ENCODE measurements around the gene LIF. TPM values are rescaled to one million over a fixed set of nuclear protein-coding genes. Genes with fewer than 3 reads are reported as not detected.

LIF gene
- total RNA-seq, 1 experiment from 2014 or later, result not detected

DNA sequence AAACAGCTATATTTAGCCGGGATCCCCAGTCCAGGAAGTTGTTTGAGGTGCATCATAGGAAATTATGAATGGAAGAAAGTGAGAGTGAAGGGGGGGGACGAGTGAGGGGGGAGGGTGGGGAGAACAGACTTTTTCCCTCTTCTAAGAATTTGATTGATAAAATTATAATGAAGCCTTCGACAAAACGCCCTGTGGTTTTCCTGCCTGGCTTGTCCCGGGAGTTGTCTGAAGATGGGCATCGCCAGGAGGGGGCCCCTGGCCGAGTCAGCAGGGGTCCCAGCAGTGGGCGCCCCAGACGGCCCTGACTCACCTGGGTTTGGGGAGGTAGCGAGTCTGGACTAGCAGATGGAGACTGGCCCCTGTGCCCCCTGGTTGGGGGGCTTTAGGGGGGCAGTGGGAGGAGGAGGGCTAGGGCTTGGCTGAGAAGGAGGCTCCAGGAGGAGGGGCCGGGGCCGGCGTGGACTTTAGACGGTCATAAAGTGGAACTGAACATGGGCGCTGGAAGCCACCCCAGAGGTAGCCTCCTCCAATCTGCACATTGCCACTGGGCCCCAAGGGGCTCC is 336 bp upstream of the LIF start:
- Histone ChIP-seq H3K4me3 (ENCODE audit: low read length) (no peak overlapping the region), H3K9ac (ENCODE audit: low read length) (no peak overlapping the region), H3K36me3 (ENCODE audit: insufficient read depth, low read length) (no peaks in the 10 kb centered on the region), H2AFZ (ENCODE audit: low read length) (no peak overlapping the region), H4K20me1 (ENCODE audit: insufficient read depth, low read depth, low read length) (no peaks in the 10 kb centered on the region), H3K79me2 (ENCODE audit: low read length) (no peaks in the 10 kb centered on the region), H3K9me3 (ENCODE audit: low read length) (no peaks in the 10 kb centered on the region), H3K4me1 (ENCODE audit: low read length) (no peaks in the 10 kb centered on the region), H3K4me2 (ENCODE audit: low read depth, low read length, poor library complexity, severe bottlenecking) (no peak overlapping the region), H3K9me2 (replicated peaks; ENCODE audit: insufficient read depth, low read length) (no peaks in the 10 kb centered on the region), H3K27ac (ENCODE audit: low read length) (no peak overlapping the region), H3K27me3 (ENCODE audit: low read length) (no peaks in the 10 kb centered on the region)
- no peak for DNase-seq

DNA sequence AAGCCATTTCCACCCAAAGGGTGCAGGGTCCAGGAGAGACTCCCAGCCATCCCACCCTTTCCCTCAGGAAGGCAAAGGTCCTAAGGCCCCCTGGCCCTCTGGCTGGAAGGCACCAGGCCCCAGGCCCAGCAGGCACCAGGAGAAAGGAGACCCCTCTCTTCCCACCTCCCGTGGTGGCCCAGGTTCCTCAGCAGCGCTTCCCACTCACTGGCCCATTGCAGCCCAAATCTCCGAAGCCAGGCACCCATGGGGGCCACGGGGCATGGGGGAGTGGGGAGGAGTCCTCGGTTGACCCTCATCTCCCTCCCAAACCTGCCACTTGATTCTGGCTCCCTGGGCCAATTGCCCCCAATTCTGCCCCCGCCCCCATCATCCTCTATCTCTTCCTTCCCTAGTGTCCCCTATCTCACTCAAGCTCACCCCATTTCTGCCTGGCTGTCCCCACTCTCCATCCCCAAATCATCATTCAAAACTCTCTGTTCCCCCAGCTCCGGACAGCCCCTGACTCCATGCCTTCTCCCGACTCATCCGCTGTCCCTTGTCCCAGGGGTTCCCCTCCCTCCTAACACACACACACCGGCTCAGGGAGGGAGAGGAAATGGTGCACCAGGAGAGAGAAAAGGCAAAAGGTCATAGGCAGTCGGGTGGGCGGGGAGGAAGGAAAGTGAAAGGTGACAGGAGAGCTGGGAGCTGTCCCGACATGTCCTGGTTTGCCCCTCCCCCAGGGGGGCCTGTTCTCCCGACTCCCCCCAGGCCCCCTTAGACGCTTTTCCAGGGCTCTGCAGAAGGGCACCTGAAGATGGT is 1.2 kb downstream of the LIF start:
- Histone ChIP-seq H3K36me3 (ENCODE audit: insufficient read depth, low read length) (no peaks in the 10 kb centered on the region), H3K79me2 (ENCODE audit: low read length) (no peaks in the 10 kb centered on the region), H3K9me2 (replicated peaks; ENCODE audit: insufficient read depth, low read length) (no peaks in the 10 kb centered on the region), H3K4me1 (ENCODE audit: low read length) (peaks cover 2% of the 10 kb centered on the region; the same call in 1 of the 2 replicates), H3K27me3 (ENCODE audit: low read length) (no peaks in the 10 kb centered on the region), H3K9me3 (ENCODE audit: low read length) (no peaks in the 10 kb centered on the region), H3K4me3 (ENCODE audit: low read length) (no peak overlapping the region), H3K9ac (ENCODE audit: low read length) (no peak overlapping the region), H2AFZ (ENCODE audit: low read length) (no peak overlapping the region), H3K4me2 (ENCODE audit: low read depth, low read length, poor library complexity, severe bottlenecking) (no peak overlapping the region), H4K20me1 (ENCODE audit: insufficient read depth, low read depth, low read length) (no peaks in the 10 kb centered on the region), H3K27ac (ENCODE audit: low read length) (no peak overlapping the region)
- no peak for DNase-seq

DNA sequence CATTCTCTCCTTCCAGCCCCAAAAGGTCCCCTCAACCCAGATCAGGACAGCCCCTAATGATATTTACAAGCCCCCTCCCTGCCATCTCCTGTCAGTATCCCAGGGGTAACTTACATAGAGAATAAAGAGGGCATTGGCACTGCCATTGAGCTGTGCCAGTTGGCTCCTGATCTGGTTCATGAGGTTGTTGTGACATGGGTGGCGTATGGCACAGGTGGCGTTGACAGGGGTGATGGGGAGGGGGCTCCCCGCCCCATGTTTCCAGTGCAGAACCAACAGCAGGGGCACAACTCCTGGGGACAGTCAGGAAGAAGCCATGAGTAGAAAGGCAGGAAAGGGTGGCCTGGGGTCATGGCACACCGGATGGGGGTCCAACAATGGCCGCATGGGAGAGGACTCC is 1.9 kb downstream of the LIF start:
- peaks cover 2% of the 10 kb centered on the region; the same call in 1 of the 2 replicates for H3K4me1 ChIP-seq (ENCODE audit: low read length)
- H3K4me2 ChIP-seq (ENCODE audit: low read depth, low read length, poor library complexity, severe bottlenecking), result no peak overlapping the region
- no peak overlapping the region for H3K27ac ChIP-seq (ENCODE audit: low read length)
- no peaks in the 10 kb centered on the region for H3K36me3 ChIP-seq (ENCODE audit: insufficient read depth, low read length)
- no peak overlapping the region for H3K4me3 ChIP-seq (ENCODE audit: low read length)
- no peak overlapping the region for H3K9ac ChIP-seq (ENCODE audit: low read length)
- no peaks in the 10 kb centered on the region for H3K9me3 ChIP-seq (ENCODE audit: low read length)
- H4K20me1 ChIP-seq (ENCODE audit: insufficient read depth, low read depth, low read length), result no peaks in the 10 kb centered on the region
- no peak for DNase-seq
- no peaks in the 10 kb centered on the region for H3K27me3 ChIP-seq (ENCODE audit: low read length)
- H2AFZ ChIP-seq (ENCODE audit: low read length), result no peak overlapping the region
- no peaks in the 10 kb centered on the region for H3K79me2 ChIP-seq (ENCODE audit: low read length)
- no peaks in the 10 kb centered on the region for H3K9me2 ChIP-seq (replicated peaks; ENCODE audit: insufficient read depth, low read length)

DNA sequence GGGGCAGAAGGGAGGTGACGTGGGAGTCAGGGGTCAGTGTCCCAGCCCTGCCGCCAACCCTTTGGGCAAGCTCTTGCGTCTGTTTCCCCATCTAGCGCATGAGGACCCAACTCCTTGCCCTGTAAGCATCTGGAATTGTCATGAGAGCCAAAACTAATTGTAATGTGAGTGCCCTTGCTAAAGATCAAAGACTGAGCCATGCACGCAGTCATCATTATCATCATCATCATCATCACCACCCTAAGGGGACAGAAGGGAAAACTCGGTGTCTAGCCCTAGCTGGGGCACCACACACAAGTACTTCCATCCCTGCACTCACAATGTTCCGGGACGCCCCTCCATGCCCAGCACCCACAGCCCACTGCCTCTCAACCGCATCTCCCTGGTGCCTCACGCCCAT is 2.5 kb downstream of the LIF start:
- Histone ChIP-seq H3K36me3 (ENCODE audit: insufficient read depth, low read length) (no peaks in the 10 kb centered on the region), H4K20me1 (ENCODE audit: insufficient read depth, low read depth, low read length) (no peaks in the 10 kb centered on the region), H3K9ac (ENCODE audit: low read length) (no peak overlapping the region), H3K27me3 (ENCODE audit: low read length) (no peaks in the 10 kb centered on the region), H2AFZ (ENCODE audit: low read length) (no peak overlapping the region), H3K79me2 (ENCODE audit: low read length) (no peaks in the 10 kb centered on the region), H3K4me1 (ENCODE audit: low read length) (peaks cover 2% of the 10 kb centered on the region; the same call in 1 of the 2 replicates), H3K4me3 (ENCODE audit: low read length) (no peak overlapping the region), H3K9me2 (replicated peaks; ENCODE audit: insufficient read depth, low read length) (no peaks in the 10 kb centered on the region), H3K9me3 (ENCODE audit: low read length) (no peaks in the 10 kb centered on the region), H3K4me2 (ENCODE audit: low read depth, low read length, poor library complexity, severe bottlenecking) (no peak overlapping the region), H3K27ac (ENCODE audit: low read length) (no peak overlapping the region)
- DNase-seq, result no peak

DNA sequence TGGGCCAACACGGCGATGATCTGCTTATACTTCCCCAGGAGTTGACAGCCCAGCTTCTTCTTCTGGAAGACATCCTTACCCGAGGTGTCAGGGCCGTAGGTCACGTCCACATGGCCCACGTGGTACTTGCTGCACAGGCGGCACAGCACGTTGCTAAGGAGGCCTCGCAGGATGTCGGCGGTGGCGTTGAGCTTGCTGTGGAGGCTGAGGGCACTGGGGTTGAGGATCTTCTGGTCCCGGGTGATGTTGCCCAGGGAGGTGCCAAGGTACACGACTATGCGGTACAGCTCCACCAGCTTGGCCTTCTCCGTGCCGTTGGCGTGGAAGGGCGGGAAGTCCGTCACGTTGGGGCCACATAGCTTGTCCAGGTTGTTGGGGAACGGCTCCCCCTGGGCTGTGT is 2.9 kb downstream of the LIF start:
- Histone ChIP-seq H4K20me1 (ENCODE audit: insufficient read depth, low read depth, low read length) (no peaks in the 10 kb centered on the region), H3K36me3 (ENCODE audit: insufficient read depth, low read length) (no peaks in the 10 kb centered on the region), H2AFZ (ENCODE audit: low read length) (no peak overlapping the region), H3K4me1 (ENCODE audit: low read length) (peaks cover 2% of the 10 kb centered on the region; the same call in 1 of the 2 replicates), H3K27me3 (ENCODE audit: low read length) (no peaks in the 10 kb centered on the region), H3K9me3 (ENCODE audit: low read length) (no peaks in the 10 kb centered on the region), H3K27ac (ENCODE audit: low read length) (no peak overlapping the region), H3K9me2 (replicated peaks; ENCODE audit: insufficient read depth, low read length) (no peaks in the 10 kb centered on the region), H3K4me2 (ENCODE audit: low read depth, low read length, poor library complexity, severe bottlenecking) (no peak overlapping the region), H3K79me2 (ENCODE audit: low read length) (no peaks in the 10 kb centered on the region), H3K4me3 (ENCODE audit: low read length) (no peak overlapping the region), H3K9ac (ENCODE audit: low read length) (no peak overlapping the region)
- DNase-seq, result no peak

DNA sequence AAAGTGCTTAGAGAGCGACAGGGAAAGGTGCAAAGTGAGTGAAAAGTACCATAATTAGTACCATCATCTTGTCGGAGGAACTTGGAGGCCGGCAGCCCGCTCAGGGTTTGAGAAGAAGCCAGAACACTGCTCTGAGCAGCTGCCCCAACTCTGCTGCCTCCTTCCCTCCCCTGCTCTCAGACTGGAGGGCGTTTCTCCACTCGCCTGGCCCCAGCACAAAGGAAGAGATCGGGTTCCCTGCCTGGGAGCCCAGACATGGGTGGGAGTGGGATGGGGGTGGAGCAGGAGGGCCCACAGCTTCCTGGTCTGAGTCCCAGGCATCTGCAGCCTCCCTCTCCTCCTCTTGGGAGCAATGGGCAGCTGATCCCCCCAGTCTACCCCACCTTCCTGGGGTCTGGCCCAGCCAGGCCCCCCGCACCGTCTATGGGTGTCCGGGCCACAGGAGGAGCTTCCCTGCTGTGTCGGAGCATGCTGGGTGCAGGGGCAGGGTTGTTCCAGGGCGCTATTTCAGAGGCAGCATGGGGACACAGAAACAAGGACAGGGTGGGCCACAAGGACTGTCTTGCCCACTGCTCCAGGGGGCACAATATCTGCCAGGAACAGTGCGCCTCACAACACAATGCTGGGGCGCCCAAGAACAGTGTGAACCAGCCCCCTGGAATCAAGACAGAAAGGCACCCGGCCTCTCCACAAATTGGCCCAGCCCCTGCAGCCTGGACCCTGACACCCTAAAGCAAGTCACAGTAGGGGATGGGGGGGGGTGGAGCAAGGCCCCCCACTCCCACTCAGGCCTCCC is 4.8 kb downstream of the LIF start:
- Histone ChIP-seq H3K27me3 (ENCODE audit: low read length) (no peaks in the 10 kb centered on the region), H3K36me3 (ENCODE audit: insufficient read depth, low read length) (no peaks in the 10 kb centered on the region), H3K9me2 (replicated peaks; ENCODE audit: insufficient read depth, low read length) (no peaks in the 10 kb centered on the region), H3K9me3 (ENCODE audit: low read length) (no peaks in the 10 kb centered on the region), H3K4me1 (ENCODE audit: low read length) (peaks cover 2% of the 10 kb centered on the region; the same call in 1 of the 2 replicates), H3K27ac (ENCODE audit: low read length) (no peak overlapping the region), H4K20me1 (ENCODE audit: insufficient read depth, low read depth, low read length) (no peaks in the 10 kb centered on the region), H3K79me2 (ENCODE audit: low read length) (no peaks in the 10 kb centered on the region), H2AFZ (ENCODE audit: low read length) (no peak overlapping the region), H3K9ac (ENCODE audit: low read length) (no peak overlapping the region), H3K4me3 (ENCODE audit: low read length) (no peak overlapping the region), H3K4me2 (ENCODE audit: low read depth, low read length, poor library complexity, severe bottlenecking) (no peak overlapping the region)
- no peak for DNase-seq

DNA sequence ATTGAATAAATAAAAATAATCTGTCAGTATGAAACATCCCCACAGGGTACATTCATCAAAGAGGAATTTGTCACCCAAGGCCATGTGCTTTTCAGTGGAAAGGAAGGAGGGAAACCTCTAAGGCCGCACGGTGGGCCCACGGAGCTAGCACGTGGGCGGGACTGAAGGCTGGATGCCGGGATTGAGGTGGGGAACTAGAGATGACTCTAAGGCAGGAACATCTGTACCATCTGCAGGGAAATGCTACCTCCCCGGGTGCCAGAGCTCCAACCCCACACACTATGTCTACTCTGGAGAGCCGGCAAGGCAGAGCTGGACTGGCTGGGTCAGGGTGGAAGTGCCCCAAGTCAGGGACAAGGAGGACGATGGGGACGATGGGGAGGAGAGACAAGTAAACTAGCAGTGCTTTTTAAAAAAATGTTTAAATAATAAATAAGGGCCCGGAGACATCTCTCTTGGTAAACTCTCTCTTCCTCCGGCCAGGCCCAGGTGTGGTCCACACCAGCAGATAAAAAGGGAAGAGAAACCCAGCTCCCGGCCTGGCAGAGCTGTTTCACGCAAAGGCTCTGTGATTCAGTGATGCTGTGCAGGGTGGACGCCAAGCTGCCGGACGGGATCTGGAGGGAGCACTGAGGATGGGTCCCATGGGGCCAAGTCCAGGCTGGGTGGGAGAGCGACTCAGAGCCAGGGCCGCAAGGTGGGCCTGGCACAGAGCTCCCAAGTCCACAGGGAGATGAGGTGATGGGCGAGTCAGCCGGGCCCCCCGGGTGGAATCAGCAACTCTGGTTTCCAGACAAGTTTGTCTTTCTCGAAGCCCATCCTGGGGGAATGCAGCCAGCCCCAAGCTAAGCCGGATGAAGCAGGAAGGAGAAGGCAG is 5.8 kb downstream of the LIF start:
- Histone ChIP-seq H3K9ac (ENCODE audit: low read length) (no peak overlapping the region), H3K27ac (ENCODE audit: low read length) (no peak overlapping the region), H3K27me3 (ENCODE audit: low read length) (no peaks in the 10 kb centered on the region), H3K36me3 (ENCODE audit: insufficient read depth, low read length) (no peaks in the 10 kb centered on the region), H4K20me1 (ENCODE audit: insufficient read depth, low read depth, low read length) (no peaks in the 10 kb centered on the region), H3K4me3 (ENCODE audit: low read length) (no peak overlapping the region), H3K9me2 (replicated peaks; ENCODE audit: insufficient read depth, low read length) (no peaks in the 10 kb centered on the region), H3K4me2 (ENCODE audit: low read depth, low read length, poor library complexity, severe bottlenecking) (no peak overlapping the region), H2AFZ (ENCODE audit: low read length) (no peak overlapping the region), H3K4me1 (ENCODE audit: low read length) (peaks cover 2% of the 10 kb centered on the region; the same call in 1 of the 2 replicates), H3K79me2 (ENCODE audit: low read length) (no peaks in the 10 kb centered on the region), H3K9me3 (ENCODE audit: low read length) (no peaks in the 10 kb centered on the region)
- peak; percentile 49 for DNase-seq

All from Karpas-422 (cell line).